ENCODE results near the gene METTL25B. TPM values are rescaled to one million over a fixed set of nuclear protein-coding genes. Genes with fewer than 3 reads are reported as not detected.

The METTL25B gene
- total and polyA plus RNA-seq, 10 of the 15 experiments (the other 5 are each of a cell fraction or from before 2014, with no cell fraction given): 5.9 to 25.2 (median 13.5) TPM

GRCh38 chr1:156717351-156717750 is 10.9 kb upstream of the METTL25B start:
- H3K4me3 ChIP-seq: no peak overlapping the region
- H2AFZ ChIP-seq (ENCODE audit: control insufficient read depth, low read depth, low read length): no peak overlapping the region
- no peak for FAIRE-seq
- H3K27ac ChIP-seq (ENCODE audit: control insufficient read depth, insufficient read depth): no peak overlapping the region
- BruUV-seq (replicated peaks): no TSS peak
- ChIA-PET POLR2A (no interaction called here), SMC1A (ENCODE audit: uncharacterized antibody, unreplicated experiment) (no interaction called here), CTCF (interaction anchor here (10.0 kb wide), 1 partner anchor 27 kb away, joined by 68 read pairs; no protein-coding TSS in a partner anchor), RAD21 (ENCODE audit: unreplicated experiment) (no interaction called here)
- no peak for DNase-seq (ENCODE audit: low read depth, low spot score)
- H3K4me1 ChIP-seq (ENCODE audit: control insufficient read depth, insufficient read depth, low read length): peaks cover 7% of the 10 kb centered on the region
- H3K27me3 ChIP-seq (replicated peaks in 1 of 2; ENCODE audit: control insufficient read depth in 2 of 2, insufficient read depth in 2 of 2, low read length in 1 of 2): no peaks in the 10 kb centered on the region
- H3K79me2 ChIP-seq (ENCODE audit: control insufficient read depth, insufficient read depth, low read length): peaks cover 12% of the 10 kb centered on the region
- H3K9ac ChIP-seq (ENCODE audit: control insufficient read depth, insufficient read depth, low read length): no peak overlapping the region
- in situ Hi-C loops (cut with MboI): no loop called here
- no peak overlapping the region for H3K4me2 ChIP-seq (ENCODE audit: control insufficient read depth, insufficient read depth)
- ATAC-seq: no peak
- peaks cover 4 to 16% of the 10 kb centered on the region in 2 experiments for H3K36me3 ChIP-seq (ENCODE audit: control insufficient read depth in 2 of 2, insufficient read depth in 2 of 2, low read length in 1 of 2)
- TF ChIP-seq NR2C1 (IDR thresholded peaks at IDR 0.05) (no peak), GATAD2B (conservative IDR thresholded peaks at IDR 0.05; ENCODE audit: low read depth) (no peak), E2F4 (IDR thresholded peaks at IDR 0.05; ENCODE audit: low read depth, low read length) (no peak)
- no peaks in the 10 kb centered on the region for H3K9me3 ChIP-seq (replicated peaks; ENCODE audit: control insufficient read depth, insufficient read depth, low read length)
- no peaks in the 10 kb centered on the region; the same call in 1 of the 2 replicates for H4K20me1 ChIP-seq (ENCODE audit: control insufficient read depth, insufficient read depth)
- WGBS (ENCODE audit: insufficient coverage, insufficient replicate concordance, low lambda C conversion rate, missing lambda C conversion rate): 77% methylated on average over 4 of the region's 4 CpGs
- intact Hi-C loops (cut with micrococcal nuclease; ENCODE audit: unreplicated experiment): no loop called here

GRCh38 chr1:156721131-156721530 is 7.1 kb upstream of the METTL25B start:
- H3K36me3 ChIP-seq (ENCODE audit: control insufficient read depth in 2 of 2, insufficient read depth in 2 of 2, low read length in 1 of 2): peaks cover 16 to 39% of the 10 kb centered on the region in 2 experiments
- POLR2A ChIA-PET: interaction anchor here (0.6 to 0.9 kb wide), 2 partner anchors 7 to 26 kb away, joined by 3 to 4 read pairs; no protein-coding TSS in a partner anchor
- CTCF ChIA-PET: interaction anchor here (0.9 to 11.2 kb wide), 13 partner anchors 8 to 169 kb away, joined by 3 to 433 read pairs (median 6); partner anchors contain the start of genes CRABP2, NAXE and NTRK1
- TF ChIP-seq SREBF2 (IDR thresholded peaks at IDR 0.05; ENCODE audit: low read length): no peak
- no peak for TF ChIP-seq CREM (IDR thresholded peaks at IDR 0.05; ENCODE audit: low read depth)
- TF ChIP-seq HCFC1 (IDR thresholded peaks at IDR 0.05; ENCODE audit: low read length): no peak
- no peak for TF ChIP-seq KLF5 (IDR thresholded peaks at IDR 0.05; ENCODE audit: partially characterized antibody)
- no peak for TF ChIP-seq KAT2A (conservative IDR thresholded peaks at IDR 0.05; ENCODE audit: control insufficient read depth, low read depth, low read length)
- no peak for TF ChIP-seq HSF1 (IDR thresholded peaks at IDR 0.05; ENCODE audit: low read depth, low read length)
- no peak for TF ChIP-seq ZNF207 (IDR thresholded peaks at IDR 0.05; ENCODE audit: borderline replicate concordance)
- TF ChIP-seq RELA (IDR thresholded peaks at IDR 0.05; ENCODE audit: borderline replicate concordance, partially characterized antibody): no peak
- TF ChIP-seq ZNF622 (IDR thresholded peaks at IDR 0.05): no peak
- no peak for TF ChIP-seq CBFB (IDR thresholded peaks at IDR 0.05; ENCODE audit: low read depth)
- TF ChIP-seq ZBTB33 (IDR thresholded peaks at IDR 0.05): no peak

More at GRCh38 chr1:156721131-156721530, 7.1 kb upstream of the METTL25B start:
- H3K27ac ChIP-seq (ENCODE audit: control insufficient read depth, insufficient read depth): peak overlapping the region; percentile 72
- H4K20me1 ChIP-seq (ENCODE audit: control insufficient read depth, insufficient read depth): peaks cover 7% of the 10 kb centered on the region
- intact Hi-C loops (cut with micrococcal nuclease; ENCODE audit: unreplicated experiment): loop anchor here (10.0 kb wide), 2 partner anchors 56 to 96 kb away; no protein-coding TSS in a partner anchor
- peaks cover 47% of the 10 kb centered on the region for H3K79me2 ChIP-seq (ENCODE audit: control insufficient read depth, insufficient read depth, low read length)
- ChIA-PET RAD21 (ENCODE audit: unreplicated experiment) (interaction anchor here (0.5 to 1.7 kb wide), 11 partner anchors 14 to 319 kb away, joined by 3 to 16 read pairs (median 4); partner anchors contain the start of gene MRPL24), SMC1A (ENCODE audit: uncharacterized antibody, unreplicated experiment) (interaction anchor here (0.6 to 10.0 kb wide), 8 partner anchors 9 to 139 kb away, joined by 3 to 168 read pairs (median 4); partner anchors contain the start of gene NTRK1)
- ATAC-seq: peak; percentile 9
- 100% methylated on average over 2 of the region's 2 CpGs for WGBS (ENCODE audit: insufficient coverage, insufficient replicate concordance, low lambda C conversion rate, missing lambda C conversion rate)
- no TSS peak for BruUV-seq (replicated peaks)
- H3K27me3 ChIP-seq (replicated peaks in 1 of 2; ENCODE audit: control insufficient read depth in 2 of 2, insufficient read depth in 2 of 2, low read length in 1 of 2): no peaks in the 10 kb centered on the region
- no peak overlapping the region for H3K4me3 ChIP-seq
- in situ Hi-C loops (cut with MboI): no loop called here
- H3K9ac ChIP-seq (ENCODE audit: control insufficient read depth, insufficient read depth, low read length): peak overlapping the region; percentile 15; the same call in 1 of the 2 replicates
- H3K4me1 ChIP-seq (ENCODE audit: control insufficient read depth, insufficient read depth, low read length): peaks cover 16% of the 10 kb centered on the region
- no peaks in the 10 kb centered on the region for H3K9me3 ChIP-seq (replicated peaks; ENCODE audit: control insufficient read depth, insufficient read depth, low read length)
- no peak for DNase-seq (ENCODE audit: low read depth, low spot score)
- H2AFZ ChIP-seq (ENCODE audit: control insufficient read depth, low read depth, low read length): no peak overlapping the region
- FAIRE-seq: no peak
- no peak overlapping the region for H3K4me2 ChIP-seq (ENCODE audit: control insufficient read depth, insufficient read depth)

Data from GM12878 (cell line).